Superior temporal gyrus (tissue), 1 donor: Measurements from ENCODE around the gene SLC4A2.

ENCODE experiments used
- DNase-seq: peaks from one replicate; pipeline ENCODE4 v3.0.0-alpha.2; 2016; ENCODE audit errors: extremely low spot score

Gene SLC4A2

GRCh38 chr7:151080067-151080521 is 20.7 kb downstream of the SLC4A2 start:
- no peak for DNase-seq

DNA sequence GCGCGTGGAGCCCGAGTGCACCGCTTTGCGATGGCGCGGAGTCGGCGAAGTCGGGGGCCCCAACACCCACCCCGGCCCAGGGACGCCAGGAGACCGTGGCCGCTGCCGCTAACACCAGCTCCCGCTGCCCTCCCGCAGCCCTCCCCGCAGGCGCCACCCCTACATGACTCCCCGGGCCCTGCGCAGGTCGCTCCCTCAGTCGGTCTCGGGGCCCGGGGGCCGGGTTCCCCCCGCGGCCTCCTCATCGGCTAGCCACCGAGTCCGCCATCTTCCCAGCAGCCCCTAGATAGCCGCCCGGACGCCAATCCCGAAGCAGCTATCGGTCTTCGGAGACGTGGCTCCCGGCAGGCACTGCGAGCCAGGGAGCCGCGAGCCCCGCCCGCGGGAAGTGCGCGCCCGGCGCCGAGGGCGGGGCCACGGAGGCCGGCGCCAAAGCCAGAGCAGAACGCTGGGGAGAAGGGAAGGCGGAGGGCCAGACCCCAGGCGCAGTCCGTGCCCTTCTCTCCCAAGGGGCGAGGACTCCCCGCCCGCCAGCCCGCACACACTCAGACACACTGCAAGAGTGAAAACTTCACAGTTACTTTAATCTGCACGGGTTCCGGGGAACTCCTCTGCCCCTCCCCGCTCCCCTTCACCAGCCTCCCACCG is 21.3 kb downstream of the SLC4A2 start, which contains the start of gene FASTK:
Gene FASTK (minus strand): TSS at position 288 of the 648 bp plus-strand sequence. CDS start 43 bp downstream, at position 245.
- DNase-seq = peak; percentile 96

GRCh38 chr7:151081170-151082101 is 22.0 kb downstream of the SLC4A2 start:
- no peak for DNase-seq

- DNase-seq = no peak
Observed at GRCh38 chr7:151082141-151083070, 23.0 kb downstream of the SLC4A2 start.

DNA sequence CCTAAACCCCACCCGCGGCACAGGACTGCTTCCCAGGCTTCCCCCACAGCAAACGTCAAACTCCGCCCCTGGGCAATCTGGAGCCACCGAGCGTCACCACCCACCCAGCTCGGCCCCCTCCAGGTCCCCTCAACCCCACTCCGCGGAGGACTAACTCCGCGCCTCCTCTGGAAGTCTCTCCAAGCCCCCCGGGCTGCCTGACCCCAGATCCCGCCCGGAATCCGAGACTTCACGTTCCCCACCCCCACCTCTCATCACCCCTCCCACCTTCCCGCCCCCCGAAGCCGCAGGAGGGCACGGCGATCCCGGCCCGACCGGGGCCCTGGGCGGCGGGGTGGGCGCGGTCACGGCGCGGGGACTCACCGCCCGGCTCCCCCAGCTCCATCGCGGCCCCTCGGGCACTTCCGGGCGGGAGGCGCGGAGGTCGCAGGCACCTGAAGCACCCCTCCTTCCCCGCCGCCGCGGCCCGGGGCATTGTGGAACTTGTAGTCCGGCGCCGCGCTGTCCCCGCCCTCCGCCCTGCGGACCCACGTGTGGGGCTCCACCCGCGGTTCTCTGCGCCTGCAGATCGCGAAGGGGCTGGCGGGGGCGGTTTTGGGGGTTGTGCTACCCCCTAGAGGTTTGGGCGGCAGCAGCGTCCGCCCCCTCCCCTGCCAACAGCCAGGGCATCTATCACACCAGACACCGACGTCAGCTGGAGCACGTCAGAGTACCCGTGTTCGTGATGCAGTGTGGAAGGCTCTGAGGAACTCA is 23.9 kb downstream of the SLC4A2 start, which contains the start of gene TMUB1:
Gene TMUB1 (minus strand): TSS at position 423 of the 753 bp plus-strand sequence. CDS start 930 bp downstream, outside the sequence.
- peak; percentile 68 for DNase-seq

GRCh38 chr7:151083824-151084160 is 24.4 kb downstream of the SLC4A2 start:
- DNase-seq = no peak

DNA sequence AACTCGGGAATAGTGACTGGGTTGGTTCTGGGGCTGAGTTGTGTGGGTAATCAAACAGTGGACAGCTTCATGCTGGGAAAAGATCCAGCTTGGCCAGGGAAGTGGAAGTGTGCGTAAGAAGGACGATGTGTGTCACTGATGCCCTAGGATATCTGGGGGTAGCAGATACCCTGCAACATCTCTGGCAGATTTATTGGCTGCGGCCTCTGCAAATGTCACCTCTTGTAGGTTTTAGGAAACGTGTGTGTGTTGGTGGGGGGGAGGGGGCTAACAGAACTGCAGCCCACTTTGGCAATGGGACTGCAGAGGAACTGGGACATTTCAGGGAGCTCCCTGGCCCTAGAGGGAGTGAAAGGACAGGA is 25.9 kb downstream of the SLC4A2 start:
- no peak for DNase-seq

- DNase-seq = peak; percentile 77
Observed at GRCh38 chr7:151085691-151086620, 26.6 kb downstream of the SLC4A2 start, which contains the start of gene AGAP3. Gene AGAP3 (plus strand): TSS chr7:151086475. CDS start chr7:151086742, 267 bp downstream.

GRCh38 chr7:151086802-151087244 is 27.4 kb downstream of the SLC4A2 start:
- DNase-seq = no peak

- DNase-seq = peak; percentile 65
Observed at GRCh38 chr7:151087245-151088018, 28.0 kb downstream of the SLC4A2 start.

GRCh38 chr7:151088019-151088855 is 28.8 kb downstream of the SLC4A2 start:
- DNase-seq = no peak

- DNase-seq = no peak
Observed at GRCh38 chr7:151088856-151089699, 29.7 kb downstream of the SLC4A2 start.

GRCh38 chr7:151089893-151090730 is 30.7 kb downstream of the SLC4A2 start:
- DNase-seq = no peak

DNA sequence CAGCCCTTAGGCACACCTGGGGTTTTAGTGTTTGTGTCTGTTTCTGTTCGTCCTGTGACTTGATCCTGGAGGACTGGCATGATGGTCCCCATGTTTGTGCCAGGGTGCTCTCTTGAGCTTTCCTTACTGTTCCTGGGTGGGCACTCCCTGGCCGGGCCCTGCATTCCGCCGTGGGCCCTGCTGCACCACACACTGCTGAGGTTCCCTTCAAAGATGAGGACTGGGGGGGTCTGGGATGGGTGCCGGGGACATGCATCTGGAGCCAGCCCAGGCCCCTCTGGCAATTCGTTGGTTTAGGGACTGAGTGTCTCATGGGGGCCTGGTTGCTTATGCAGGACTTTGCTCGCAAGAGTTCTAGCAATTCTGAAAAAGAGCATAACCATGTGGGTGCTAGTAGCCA is 31.6 kb downstream of the SLC4A2 start:
- no peak for DNase-seq

GRCh38 chr7:151091431-151091830 is 32.0 kb downstream of the SLC4A2 start:
- DNase-seq = no peak

- DNase-seq = no peak
Observed at GRCh38 chr7:151091988-151092387, 32.6 kb downstream of the SLC4A2 start.
